ENCODE results near the gene ISLR2.

Gene ISLR2

DNA sequence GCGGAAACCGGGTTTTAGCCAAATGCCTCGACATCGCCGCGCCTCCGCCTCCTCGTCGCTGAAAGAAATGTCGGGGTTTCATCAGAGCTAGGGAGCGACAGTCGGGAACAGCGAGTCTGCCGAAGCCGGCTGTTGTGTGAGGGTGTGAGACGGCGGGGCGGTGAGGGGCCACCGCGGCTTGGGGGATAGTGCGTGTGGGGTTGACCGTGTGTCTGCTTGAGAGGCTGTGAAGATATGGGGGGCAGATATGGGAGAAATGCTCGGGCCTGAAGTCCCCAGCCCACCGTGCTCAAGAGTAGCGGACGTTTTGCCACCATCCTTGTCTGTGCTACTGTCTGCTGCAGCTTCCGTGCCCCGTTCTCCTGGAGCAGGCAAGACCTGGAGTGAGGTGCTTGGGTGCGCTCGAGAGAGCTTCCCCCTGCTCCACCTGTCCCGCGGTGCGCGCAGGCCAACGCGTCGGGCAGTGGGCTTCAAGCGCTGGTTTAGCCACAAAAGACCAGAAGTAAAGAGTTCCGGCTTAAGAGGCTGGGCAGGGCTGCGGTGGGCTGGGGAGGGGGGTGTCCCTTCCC, 716 bp upstream of the ISLR2 start:
- DNase-seq, result no peak

GRCh38 chr15:74130849-74131627, 652 bp downstream of the ISLR2 start:
- DNase-seq, result no peak

GRCh38 chr15:74131628-74132413, 1.4 kb downstream of the ISLR2 start:
- no peak for DNase-seq

DNA sequence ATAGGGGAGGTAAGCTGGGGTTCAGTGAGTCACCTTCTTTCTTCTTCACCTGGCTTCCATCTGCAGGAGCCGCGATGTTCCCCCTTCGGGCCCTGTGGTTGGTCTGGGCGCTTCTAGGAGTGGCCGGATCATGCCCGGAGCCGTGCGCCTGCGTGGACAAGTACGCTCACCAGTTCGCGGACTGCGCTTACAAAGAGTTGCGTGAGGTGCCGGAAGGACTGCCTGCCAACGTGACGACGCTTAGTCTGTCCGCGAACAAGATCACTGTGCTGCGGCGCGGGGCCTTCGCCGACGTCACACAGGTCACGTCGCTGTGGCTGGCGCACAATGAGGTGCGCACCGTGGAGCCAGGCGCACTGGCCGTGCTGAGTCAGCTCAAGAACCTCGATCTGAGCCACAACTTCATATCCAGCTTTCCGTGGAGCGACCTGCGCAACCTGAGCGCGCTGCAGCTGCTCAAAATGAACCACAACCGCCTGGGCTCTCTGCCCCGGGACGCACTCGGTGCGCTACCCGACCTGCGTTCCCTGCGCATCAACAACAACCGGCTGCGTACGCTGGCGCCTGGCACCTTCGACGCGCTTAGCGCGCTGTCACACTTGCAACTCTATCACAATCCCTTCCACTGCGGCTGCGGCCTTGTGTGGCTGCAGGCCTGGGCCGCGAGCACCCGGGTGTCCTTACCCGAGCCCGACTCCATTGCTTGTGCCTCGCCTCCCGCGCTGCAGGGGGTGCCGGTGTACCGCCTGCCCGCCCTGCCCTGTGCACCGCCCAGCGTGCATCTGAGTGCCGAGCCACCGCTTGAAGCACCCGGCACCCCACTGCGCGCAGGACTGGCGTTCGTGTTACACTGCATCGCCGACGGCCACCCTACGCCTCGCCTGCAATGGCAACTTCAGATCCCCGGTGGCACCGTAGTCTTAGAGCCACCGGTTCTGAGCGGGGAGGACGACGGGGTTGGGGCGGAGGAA, 2.6 kb downstream of the ISLR2 start:
- DNase-seq, result no peak

DNA sequence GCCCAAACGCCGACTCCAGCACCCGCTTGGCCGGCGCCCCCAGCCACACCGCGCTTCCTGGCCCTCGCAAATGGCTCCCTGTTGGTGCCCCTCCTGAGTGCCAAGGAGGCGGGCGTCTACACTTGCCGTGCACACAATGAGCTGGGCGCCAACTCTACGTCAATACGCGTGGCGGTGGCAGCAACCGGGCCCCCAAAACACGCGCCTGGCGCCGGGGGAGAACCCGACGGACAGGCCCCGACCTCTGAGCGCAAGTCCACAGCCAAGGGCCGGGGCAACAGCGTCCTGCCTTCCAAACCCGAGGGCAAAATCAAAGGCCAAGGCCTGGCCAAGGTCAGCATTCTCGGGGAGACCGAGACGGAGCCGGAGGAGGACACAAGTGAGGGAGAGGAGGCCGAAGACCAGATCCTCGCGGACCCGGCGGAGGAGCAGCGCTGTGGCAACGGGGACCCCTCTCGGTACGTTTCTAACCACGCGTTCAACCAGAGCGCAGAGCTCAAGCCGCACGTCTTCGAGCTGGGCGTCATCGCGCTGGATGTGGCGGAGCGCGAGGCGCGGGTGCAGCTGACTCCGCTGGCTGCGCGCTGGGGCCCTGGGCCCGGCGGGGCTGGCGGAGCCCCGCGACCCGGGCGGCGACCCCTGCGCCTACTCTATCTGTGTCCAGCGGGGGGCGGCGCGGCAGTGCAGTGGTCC, 3.5 kb downstream of the ISLR2 start:
- DNase-seq, result no peak

- no peak for DNase-seq
These were observed 4.1 kb downstream of the ISLR2 start for GRCh38 chr15:74134387-74135027.

GRCh38 chr15:74135041-74135565, 4.7 kb downstream of the ISLR2 start:
- DNase-seq, result no peak

DNA sequence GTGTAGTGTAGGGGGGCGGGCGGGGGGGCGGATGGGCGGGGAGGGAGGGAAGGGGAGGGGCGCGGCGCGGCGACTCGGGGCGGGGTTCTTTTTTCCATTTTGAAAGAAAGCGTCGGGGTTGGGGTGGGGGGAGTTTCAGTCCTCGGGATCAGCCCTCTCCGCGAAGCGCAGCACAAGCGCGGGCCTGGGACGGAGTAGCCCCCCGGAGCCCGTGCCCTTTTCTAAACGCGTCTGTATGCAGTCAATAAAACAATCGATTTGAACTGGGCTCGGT, 6.1 kb downstream of the ISLR2 start:
- DNase-seq, result no peak

DNA sequence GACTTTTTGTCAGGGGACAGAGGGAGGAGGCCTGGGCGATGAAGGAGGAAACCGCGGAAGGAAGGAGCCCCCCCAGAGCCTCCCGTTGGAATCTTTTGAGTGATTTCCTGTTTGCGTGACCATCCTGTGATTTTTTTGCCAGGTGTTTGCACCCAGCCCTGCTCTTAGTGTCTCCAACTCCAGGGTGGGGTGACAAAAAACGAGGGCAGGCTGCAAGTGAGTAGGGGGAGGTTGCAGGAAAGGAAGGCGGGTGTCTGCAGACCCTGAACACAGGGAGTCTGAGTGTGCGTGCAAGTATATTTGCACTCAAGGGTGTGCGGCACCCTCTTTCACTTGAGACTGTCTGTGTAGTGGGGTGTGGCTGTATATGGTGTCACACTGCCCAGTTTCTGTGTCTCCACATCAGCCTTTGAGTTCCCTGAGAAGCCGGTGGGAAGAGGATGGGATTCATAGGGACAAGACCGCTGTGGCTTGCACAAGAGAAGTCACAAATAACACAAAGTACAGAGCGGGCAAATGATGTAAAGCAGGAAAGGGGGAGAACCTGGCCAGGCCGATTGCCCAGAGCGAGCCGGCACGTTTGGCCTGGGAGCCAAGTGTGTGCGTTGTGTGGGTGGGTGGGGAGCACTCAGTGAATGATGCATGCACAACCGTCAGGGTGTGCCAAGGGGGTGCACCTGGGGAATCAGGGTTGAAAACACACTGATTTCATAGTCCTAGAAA, 6.6 kb downstream of the ISLR2 start:
- no peak for DNase-seq

- DNase-seq, result no peak
These were observed 7.1 kb downstream of the ISLR2 start for GRCh38 chr15:74137537-74137894.

GRCh38 chr15:74138642-74139041, 8.3 kb downstream of the ISLR2 start:
- no peak for DNase-seq

DNA sequence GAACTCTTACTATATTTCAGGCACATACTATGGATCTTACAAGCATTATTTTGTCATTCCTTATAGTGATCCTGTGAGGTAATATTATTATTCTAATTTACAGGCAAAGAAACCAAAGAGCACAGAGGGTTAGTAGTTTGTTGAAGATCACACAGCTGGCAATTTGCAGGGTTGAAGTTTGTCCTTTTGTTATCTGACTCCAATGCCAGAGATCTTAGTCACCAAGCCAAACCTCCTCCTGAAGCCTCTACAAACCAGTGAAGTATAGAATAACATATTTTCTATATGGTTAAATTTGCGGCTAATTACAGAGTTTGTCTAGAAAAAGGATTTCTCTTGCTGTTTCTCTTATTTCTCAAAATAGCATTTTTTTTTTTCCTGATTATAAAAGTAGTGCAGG, 11.2 kb downstream of the ISLR2 start:
- no peak for DNase-seq

- DNase-seq, result peak; percentile 52
These were observed 13.9 kb downstream of the ISLR2 start for GRCh38 chr15:74144153-74144775.

- DNase-seq, result no peak
These were observed 16.0 kb downstream of the ISLR2 start for GRCh38 chr15:74146277-74146800.

GRCh38 chr15:74147051-74147450, 16.7 kb downstream of the ISLR2 start:
- DNase-seq, result no peak

DNA sequence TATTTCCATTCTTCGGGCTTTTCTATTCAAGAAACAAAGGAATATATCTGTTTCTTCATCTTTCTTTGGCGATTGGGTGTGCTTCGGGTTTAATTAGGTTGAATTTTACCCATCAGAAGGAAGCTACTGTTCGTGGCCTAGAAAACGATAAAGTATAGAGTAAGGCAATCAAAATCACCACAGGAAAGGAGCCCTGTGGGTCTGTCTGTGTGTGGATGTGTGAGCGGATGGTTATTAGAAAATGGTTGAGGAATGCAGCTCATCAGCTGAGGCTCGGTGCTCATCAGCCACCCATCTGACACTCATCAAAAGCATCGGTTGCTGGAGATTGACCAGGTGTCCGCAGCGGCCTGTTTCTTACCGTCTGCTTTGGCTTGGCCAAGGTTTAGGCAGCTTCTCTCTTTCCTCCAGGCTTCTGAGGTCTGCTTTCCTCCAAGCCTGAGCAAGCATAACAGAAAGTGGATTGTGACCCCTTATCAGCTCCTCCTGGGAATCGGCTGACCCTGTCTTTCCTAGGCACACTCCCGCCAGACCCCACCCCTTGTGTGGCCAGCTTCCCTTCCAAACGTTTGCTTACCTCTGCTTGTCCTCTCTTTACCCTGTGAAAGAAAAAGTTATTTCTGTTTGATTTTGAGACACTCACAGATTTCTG, 25.5 kb downstream of the ISLR2 start:
- DNase-seq, result no peak

DNA sequence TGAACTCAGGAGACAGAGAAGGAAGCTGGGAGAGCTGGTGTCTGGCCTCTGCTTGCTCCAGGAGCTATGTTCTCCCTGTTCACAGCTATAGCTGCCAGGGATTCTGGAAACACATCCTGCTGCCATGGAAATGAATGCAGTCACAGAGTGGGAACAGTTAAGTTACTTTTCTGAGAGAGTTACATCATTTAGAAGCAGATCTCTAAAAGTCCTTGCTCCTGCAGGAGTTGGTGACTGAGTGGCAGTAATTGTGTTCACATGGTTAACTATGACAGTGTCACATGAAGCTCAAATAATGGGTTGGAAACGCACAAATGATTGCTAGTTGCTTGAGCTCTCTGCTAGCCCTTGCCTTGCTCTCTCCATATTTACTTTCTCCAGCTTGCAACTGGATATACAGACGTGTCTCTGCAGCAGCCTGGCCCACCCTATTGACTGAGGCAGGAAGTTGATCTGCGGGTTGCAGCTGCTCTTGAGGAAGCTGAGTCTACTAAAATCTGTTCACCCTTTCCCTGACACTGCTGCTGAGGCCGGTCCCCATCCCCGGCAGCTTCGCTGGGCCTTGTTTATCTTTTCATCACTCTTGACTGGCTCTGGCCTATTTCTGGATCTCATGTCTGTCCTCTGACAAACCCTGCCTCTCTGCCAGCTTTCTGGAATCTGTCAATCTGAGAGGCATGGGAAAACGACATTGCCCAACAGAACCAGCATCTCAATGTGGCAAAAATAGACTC, 26.5 kb downstream of the ISLR2 start:
- peak; percentile 56 for DNase-seq

DNA sequence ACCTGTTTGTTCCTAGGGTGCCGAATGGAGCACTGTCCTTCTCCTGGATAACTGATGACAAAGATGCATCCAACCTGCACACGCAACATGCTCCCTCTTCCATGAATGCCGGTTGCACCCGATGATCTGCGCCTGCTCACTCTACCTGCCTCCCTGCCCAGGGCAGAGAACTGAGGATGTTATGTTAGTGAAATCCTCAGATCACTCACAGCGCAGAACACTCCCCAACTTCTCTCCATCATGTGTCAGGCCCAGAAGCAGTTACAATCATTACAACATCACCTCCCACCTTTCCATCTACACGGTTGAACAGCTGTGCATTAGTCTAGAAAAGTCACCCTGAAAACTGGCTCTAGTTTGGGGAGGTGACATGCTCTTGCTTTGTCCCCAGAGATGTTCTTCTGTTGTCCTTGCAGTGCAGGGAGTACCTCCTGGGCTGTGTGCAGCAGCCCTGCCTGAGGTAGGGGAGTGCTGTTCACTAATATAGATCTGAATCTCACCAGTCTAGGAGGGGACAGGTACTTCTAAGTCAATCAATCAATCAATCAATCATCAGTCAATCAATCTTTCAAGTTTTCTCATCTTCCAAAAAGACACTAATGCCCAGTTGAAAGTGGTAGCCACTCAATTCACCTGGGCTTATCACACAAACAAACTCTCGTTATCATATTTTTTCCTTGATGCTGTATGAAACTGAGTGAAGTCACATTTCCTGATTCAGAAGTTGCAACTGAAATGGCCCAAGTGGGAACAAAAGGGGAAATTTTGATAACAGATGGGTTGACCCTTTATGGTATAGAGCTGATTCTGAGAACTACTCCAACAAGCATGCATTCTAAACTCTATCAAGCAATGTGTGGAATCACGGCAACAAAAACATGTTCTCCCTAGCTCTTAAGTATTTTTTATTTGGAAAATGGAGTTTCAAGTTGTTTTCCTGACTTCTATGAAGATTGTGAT, 27.8 kb downstream of the ISLR2 start:
- no peak for DNase-seq

Data from NCI-H1436 treated with DMSO at 0.1 percent for 48 hours (cell line).